GM21447 (cell line): ENCODE data around the gene RTP2.
"Not testable (repeated sequence)": the region's sequence is repeated elsewhere in the genome, so short reads cannot be mapped to it uniquely, and the experiment has no call there.

Experiments
- ATAC-seq: cut with Tn5 transposase; IDR thresholded peaks from one replicate; pipeline ENCODE4 v1.9.1; 2021; ENCODE audit not compliant: unreplicated experiment

The RTP2 gene

DNA sequence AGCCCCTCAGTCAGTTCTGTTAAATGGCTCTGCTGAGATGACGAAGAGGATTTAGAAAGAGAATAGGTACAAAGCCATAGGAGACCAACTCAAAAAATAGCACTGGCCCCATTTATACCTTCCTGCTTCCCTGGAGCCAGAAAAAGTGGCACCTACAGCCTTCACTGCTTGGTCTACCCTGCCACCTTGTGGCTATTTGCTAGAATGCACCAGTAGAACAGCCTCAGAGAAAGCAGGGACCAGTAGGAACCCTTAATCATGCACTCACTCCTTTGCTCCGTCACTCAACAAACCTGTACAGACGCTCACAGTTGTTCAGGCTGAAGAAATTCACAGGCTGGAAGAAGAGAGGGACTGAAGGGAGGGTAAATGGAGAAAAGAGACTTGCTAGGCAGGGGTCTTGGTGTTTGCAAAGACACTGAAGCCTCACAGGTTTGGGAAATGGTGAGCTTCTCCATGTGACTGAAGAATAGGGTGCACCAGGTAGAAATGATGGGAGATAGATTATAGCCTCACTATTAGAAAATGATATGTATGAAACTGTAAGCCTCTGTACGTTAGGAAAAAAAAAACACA lies 12.1 kb upstream of the RTP2 start:
- ATAC-seq, result peak; percentile 87

DNA sequence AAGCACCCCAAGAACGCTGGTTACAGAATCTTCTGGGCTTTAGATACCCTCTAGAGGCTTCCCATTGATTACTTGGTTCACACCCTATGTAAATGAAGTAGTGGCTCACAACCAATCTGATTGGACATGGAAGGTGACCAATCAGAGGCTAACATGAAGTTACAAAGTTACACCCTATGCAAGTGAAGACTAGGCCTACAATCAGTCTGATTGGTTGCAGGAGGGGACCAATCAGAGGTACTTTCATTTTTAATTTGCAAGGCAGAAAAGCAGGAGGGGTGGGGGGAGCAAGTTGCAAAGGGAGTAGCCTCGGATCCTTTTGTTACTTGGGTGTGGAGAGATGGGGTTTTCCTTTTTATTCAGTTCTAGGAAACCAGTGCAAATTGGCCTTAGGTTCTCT lies 11.1 kb upstream of the RTP2 start:
- no peak for ATAC-seq

DNA sequence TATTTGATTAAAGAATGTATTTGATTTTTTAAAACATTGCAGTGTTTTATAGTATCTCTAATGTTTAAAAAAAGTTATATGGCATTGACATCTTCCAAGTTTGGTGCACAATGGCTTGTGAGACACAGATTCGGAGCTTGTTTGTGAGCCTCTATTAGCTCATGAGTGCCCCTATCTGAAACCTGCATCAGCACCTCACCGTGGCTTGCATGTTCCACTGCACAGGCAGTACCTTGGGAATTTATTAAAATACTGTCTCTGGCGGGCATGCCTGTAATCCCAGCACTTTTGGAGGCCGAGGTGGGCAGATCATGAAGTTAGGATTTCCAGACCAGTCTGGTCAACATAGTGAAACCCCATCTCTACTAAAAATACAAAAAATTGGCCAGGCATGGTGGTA lies 6.8 kb upstream of the RTP2 start:
- ATAC-seq, result no peak

DNA sequence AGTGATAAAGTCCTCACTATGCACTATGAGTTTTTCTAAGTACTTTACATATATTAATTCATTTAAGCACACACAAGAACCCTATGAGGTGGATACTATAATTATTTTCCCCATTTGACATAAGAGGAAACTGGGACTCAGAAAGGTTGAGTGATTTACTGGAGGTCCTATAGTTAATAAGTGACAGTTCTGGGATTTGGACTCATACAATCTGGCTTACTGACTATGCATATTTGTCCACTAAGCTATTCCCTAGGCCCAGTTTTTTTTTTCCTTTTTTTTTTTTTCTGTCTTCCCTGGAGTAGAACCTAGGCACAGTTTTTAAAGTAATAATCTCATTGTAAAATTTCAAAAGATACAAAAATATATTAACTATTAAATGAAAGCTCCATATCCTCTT lies 6.3 kb upstream of the RTP2 start:
- no peak for ATAC-seq

DNA sequence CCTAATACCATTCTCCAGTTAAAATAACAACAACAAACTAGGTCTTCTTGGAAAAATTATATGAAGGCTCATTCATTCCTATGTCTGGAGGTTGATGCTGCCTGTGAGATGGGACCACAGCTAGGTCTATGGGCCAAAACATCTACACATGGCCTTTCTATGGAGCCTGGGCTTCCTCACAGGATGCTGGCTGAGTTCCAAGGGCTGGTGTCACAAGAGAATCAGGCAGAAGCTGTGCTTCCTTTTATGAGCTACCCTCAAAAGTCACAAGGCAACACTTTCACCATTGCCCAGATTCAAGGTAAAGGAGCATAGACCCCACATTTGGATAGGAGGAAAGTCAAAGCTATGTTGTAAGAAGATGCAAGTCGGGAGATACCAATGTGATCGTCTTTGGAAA lies 4.6 kb upstream of the RTP2 start:
- ATAC-seq, result no peak

DNA sequence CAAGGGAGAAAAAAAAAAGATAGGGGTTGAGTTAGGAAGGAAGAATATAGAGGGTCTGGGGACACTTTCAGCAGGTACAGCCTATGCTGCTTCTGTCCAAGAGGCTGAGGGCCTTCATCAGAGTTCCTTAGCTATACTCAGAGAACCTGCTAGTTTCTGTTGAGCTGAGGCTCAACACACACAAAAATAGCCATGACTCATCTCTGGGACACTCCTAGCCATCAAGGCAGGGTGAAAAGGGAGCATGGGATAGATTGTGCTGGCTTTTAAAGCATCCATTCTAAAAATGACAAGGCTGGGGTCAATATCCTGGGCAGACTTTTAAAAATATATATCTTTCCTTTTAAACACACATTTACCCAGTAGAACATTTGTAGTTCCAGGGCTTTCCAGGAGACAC lies 2.8 kb upstream of the RTP2 start:
- no peak for ATAC-seq

DNA sequence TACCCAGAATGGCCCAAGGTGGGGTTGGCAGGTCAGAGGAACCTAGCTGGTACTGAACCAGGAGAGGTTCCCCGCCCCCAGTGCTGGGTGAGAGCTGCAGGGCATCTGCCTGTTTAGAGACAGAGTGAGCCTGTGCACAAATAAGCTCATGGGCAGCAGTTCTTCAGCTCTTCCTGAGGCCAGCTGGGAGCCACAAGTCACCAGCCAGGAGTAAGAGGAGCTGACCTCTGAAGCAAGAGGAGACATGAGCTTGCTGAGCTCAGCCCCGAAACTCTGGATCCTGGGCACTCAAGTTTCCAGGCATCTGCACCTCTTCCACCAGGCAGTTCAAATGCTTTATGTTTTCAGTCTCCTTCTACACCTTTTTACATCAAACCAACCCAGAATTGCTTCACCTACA lies 2.1 kb downstream of the RTP2 start:
- no peak for ATAC-seq

DNA sequence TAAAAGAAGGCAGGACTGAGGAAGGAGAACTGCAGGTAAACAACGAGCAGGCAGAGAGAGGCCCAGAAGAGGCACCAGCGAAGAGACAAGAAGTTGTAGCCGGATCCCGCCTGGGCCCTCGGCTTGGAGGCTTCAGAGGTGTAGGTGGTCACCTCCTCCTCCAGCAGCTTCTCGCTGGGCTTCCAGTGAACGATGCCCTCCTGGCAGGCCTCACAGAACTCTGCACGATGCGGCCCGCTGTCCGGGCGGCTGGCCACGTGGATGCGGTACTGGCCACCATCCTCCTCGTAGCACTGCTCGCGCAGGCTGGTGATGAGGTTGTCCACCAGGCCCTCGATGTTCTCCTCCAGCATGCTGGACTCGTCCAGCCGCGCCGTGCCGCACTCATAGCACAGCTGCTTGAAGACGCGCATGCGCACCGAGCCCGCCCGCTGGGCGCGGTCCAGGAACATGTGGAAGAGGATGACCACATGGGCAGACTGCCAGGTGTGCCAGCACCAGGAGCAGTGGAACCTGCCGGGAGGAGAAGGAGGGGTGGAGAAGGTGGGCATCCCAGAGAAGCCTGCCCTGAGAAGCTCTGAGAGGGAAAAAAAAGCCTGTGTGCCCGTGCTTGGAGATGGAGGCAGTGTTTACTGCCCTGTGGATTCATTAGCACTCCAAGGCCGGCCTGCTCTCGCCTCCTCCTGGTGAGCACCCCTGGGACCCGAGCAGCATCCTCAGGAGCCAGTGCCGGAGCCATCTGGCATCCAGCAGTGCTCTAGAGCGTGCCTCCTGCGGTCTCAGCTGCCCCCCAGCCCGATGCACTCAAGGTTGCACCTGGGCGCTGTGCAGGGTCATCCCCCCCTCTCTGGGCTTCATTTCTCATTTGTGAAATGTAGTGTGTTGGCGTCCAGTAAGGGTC lies 3.6 kb downstream of the RTP2 start:
- no peak for ATAC-seq

DNA sequence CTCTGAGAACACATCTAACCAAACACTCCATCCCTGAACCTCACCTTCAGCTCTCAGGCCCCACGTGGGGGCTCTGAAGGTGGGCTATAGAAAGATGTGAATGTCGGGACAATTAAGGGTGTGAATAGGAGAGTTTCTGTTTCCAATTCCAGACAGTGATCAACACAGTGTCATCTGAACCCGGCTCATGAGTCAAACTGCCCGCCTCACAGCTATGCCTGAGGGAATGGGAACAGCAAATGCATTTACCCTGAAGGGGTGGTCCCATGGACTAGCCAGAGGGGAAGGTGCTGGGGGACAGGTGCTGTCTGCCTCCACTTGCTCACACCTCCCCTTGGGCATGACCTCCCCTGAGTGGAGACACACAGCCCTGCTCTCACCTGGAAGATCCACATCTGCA lies 6.3 kb downstream of the RTP2 start:
- no peak for ATAC-seq

DNA sequence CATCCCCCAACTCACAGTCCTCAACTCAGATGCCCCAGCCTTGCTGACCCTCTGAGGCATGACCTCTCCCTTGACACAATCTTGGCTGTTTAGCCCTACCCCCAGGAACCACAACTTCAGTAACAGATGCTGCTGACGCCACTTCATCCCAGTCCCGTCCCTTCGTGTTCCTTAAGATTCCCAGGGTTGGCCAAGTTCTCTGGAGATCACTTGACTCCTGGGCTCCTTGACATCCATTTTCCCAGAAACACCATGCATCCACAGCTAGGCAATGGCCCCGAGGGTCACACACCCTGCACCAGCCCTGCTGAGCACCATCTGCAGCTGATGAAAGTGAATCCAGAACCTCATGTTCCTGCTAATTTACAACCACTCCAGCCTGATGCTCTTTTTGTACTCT lies 6.9 kb downstream of the RTP2 start:
- no peak for ATAC-seq

DNA sequence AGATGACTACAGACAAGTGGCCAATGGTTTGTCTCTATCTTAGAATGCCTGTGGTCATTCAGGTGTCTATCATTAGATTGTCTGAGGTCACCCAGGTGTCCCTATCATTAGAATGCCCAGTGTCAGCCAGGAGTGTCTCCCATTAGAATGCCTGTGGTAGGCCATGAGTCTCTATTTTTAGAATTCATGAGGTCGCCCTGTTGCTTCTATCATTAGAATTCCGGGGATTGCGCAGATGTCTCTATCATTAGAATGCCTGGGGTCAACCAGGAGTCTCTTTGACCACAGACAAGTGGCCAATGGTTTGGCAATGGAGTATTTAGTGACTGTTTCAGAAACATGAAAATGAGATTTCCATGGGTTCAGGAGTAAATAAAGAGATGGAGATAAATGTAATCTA lies 7.6 kb downstream of the RTP2 start:
- no peak for ATAC-seq

DNA sequence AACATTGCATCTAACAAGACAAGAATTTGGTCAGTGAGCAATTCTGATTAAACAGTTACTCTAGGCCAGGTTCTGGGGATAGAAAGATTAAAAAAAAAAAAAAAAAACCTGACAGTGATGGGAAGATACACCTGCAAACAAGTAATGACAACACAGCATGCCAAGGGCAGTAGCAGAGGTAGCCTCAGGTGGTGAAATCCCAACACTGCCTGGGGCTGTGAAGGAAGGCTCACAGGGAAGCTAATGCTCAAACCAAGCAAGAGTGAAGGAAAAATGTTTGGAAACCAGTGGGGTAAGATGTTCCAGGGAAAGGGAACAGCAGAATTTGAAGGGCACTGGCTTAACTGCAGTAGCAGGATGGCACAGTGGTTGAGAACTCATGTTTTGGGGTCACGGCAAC lies 8.9 kb downstream of the RTP2 start:
- ATAC-seq, result no peak

DNA sequence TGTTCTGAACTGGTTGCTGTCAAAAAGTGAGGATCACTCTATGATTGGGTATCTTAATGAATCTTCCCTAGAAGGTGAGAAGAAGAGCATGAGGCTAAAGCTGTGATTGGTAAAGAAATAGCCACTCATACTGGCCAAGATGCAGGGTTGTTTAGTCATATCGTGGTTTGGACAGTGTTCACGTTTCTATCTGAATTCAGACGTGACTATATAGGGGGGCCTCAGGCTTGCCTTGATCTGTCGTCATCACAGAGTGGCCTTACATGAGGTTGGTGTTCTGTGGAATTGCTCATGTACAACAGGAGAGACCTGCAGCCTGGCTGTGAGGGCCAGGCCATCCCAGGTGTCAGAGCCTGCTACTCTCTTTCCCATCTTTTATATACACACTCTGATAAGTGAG lies 12.4 kb downstream of the RTP2 start:
- ATAC-seq, result no peak

DNA sequence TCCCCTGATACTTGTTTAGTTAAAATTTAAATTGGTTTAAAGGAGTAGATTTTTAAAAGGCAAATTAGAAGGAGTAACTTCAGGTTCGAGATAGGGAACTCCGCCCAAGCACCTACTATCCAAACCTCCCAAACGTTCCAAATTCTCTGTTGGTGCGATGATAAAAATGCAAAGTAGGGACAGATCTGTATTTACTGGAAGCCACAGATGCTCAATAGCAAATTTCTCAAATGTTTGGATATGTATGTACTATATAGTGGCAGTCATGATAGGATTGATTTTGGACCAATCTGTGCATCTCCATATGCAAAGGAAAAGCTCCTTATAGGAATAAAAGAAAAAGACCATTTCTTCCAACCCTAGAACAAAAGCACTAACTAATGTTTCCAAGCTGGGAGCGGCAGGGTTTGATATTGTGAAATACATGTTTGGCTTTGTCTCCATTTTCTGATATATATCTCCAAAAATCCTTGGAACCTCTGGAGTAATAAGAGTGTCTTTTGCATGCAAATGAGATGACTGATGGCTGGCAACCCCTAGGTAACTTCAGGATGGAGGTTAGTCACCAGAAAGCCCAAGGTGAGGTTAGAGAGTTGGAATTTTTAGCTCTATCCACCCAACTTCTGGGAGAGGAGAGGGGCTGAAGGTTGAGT lies 15.6 kb downstream of the RTP2 start:
- no peak for ATAC-seq

DNA sequence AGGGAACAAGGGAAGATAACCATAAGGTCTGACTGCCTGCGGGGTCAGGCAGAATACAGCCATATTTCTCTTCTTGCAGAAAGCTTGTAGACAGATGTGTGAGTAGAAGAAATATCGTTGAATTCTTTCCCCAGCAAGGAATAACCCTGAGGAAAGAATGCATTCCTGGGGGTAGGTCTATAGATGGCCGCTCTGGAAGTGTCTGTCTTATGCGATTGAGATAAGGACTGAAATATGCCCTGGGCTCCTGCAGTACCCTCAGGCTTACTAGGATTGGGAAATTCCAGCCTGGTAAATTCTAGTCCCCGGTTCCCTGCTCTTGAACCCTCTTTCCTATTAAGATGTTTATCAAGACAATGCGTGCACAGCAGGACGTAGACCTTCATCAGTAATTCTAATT lies 16.4 kb downstream of the RTP2 start:
- ATAC-seq, result no peak

DNA sequence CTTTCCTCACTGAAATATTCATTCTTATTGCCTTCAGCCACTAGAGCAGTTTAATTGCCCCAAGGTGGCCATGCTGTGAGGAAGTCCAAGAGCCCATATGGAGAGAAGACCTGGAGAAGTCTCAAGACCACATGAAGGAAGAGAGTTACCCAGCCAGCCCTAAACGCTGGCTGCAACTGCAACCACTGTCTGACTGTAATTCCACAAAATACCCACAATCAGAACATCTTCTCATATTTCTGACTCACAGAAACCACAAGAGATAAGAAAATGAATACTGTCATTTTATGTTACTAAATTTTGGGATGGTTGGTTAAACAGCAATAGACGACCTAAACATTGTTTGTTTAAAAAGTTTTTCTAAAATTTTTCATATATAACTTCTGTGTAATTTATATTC lies 17.5 kb downstream of the RTP2 start:
- no peak for ATAC-seq

DNA sequence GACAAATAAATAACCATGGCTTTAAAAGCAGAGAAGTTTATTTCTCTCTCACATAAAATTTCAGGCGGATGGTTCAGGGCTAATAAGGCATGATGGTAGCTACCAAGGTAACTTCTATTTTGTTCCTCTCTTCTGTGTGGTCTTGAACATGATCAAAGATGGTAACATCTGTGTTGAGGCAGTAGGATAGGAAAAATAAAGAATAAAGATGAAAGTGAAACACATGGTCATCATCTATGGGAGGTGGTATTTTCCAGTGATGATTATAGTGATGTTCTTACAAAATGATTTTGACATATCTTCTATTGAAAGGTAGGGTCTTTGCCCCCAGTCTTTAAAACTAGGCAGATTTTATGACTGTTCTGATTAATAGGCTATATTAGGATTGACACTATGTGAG lies 17.9 kb downstream of the RTP2 start:
- ATAC-seq, result no peak

DNA sequence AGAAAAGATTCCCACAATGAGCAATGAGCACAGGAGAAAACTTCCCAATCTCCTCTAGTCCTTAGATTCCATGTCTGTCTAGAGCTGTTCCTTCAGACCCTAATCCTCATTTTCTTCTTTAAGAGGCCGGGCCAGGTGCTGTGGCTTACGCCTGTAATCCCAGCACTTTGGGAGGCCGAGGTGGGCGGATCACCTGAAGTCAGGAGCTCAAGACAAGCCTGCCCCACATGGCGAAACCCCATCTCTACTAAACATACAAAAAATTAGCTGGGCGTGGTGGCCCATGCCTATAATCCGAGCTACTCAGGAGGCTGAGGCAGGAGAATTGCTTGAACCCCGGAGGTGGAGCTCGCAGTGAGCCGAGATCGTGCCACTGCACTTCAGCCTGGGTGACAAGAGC lies 20.6 kb downstream of the RTP2 start:
- not testable (repeated sequence) for ATAC-seq

DNA sequence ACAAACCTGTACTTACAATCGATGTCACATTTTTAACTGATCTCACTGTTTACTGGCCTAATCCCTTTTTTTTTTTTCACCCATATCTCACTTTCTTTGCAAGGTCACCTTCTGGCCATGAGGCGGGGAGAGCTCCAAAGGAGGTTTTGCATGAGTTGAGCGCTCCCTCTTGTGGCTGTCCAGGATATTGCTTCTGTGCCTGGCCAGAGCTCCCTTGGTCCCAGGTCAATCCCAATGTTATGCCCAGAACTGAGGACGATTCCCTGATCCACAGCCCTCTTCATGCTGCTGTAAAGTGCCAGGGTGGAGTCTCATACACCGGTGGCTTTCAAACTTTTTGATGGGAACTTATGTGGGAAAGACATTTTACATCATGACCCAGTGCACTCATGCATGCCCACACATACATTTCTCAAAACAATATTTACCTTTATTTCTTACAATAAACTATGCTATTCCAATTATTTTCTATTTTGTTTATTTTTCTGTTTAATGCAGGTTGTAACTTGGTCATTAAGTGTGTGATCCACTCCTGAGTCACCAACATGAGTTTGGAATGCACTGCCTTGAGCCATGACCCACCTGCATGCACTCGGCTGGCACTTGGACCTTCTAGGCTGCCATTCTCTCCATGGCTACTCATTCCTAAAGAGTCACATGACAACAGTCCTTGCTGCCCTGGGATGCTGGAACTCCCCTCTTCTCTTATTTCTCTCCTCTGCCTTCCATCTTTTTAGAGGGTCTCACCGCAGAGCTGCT lies 22.5 kb downstream of the RTP2 start:
- no peak for ATAC-seq

DNA sequence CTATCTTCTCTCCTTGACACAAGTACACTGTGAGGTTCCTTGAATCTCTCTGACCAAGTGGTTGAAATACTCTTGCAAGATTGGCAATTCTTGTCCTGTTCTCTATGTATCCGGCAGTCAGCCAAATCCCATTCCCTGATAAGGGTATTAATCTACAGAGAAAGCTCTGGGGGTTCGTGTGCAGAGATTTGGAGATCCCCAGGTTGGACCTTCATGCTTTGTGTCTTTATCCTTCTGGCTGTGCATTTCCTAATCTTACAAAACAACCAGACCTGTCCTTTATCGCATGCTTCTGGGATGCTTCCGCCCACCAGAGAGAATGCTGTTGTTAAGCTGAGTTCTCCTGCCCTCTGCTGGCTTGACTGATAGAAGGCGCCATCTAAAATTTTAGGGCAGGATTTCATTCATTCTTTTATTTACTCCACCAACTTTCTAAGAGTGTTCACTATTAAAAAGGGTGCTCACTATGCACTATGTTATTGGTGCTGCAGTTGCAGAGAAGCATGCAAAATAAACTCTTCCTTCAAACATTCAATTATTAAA lies 23.6 kb downstream of the RTP2 start:
- no peak for ATAC-seq

DNA sequence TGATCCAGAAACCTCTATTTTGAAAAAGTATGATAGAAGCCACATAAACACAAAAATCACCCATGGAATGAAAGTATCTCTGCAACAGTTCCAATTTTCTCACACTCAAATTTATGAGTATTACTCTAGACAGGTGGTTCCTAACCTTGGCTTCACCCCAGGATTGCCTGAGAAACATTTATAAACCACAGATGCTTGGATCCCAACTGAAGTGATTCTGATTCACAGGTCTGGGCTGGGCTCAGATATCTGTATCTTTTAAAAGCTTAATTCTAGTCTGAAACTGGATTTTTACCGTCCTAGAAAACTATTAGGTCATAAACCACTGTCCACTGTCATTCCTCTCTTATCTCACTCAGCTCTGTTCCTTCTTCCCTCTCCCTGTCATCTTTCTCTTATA lies 24.8 kb downstream of the RTP2 start:
- ATAC-seq, result no peak
